ENCODE data around the gene KDM2B. TPM values are rescaled to one million over a fixed set of nuclear protein-coding genes. Genes with fewer than 3 reads are reported as not detected.

The KDM2B gene
- total RNA-seq, 1 donor from 2014 or later = 61.1 TPM

DNA sequence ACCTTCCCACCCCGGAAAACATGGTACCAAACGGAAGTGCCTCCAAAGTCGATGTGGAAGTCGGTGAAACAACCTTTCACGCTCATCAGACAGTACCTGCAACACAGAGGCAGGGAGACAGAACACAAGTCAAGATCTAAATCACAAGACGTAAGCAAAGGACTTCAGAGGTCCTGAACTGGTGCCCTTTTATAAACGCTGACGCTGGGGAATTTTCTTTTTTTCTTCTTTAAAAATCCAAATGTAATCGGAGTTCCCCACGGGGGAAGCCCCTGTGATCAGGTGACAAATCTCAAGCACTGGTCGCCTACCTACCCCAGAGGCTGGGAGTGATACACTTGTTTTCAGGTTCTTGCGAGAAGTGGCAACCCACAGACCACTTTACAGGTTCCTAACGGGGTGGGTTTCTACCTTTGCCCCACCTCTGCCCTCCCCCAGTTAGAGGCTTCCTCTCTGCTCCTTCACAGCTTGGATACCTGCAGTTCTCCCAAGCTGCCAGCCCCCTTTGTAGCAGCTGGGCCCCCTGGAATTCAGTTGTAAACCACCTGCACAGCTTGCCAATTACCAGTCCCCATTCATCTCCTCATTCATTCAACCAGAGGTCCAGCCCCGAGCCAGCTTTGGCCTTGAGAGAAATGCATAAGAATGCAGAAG lies 46.2 kb downstream of the KDM2B start:
- Mint-ChIP-seq H3K27ac (peak overlapping the region; percentile 47), H3K9me3 (no peaks in the 10 kb centered on the region), H3K4me1 (peaks cover 51% of the 10 kb centered on the region), H3K27me3 (ENCODE audit: low read depth) (no peaks in the 10 kb centered on the region), H3K4me3 (peak overlapping the region; percentile 69), H3K36me3 (peaks cover 11% of the 10 kb centered on the region)
- DNase-seq (ENCODE audit: low spot score in 2 of 2, unreplicated experiment in 2 of 2) = no peak
- TF ChIP-seq, protein P1, sequence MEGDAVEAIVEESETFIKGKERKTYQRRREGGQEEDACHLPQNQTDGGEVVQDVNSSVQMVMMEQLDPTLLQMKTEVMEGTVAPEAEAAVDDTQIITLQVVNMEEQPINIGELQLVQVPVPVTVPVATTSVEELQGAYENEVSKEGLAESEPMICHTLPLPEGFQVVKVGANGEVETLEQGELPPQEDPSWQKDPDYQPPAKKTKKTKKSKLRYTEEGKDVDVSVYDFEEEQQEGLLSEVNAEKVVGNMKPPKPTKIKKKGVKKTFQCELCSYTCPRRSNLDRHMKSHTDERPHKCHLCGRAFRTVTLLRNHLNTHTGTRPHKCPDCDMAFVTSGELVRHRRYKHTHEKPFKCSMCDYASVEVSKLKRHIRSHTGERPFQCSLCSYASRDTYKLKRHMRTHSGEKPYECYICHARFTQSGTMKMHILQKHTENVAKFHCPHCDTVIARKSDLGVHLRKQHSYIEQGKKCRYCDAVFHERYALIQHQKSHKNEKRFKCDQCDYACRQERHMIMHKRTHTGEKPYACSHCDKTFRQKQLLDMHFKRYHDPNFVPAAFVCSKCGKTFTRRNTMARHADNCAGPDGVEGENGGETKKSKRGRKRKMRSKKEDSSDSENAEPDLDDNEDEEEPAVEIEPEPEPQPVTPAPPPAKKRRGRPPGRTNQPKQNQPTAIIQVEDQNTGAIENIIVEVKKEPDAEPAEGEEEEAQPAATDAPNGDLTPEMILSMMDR (IDR thresholded peaks at IDR 0.05; ENCODE audit: unreplicated experiment) = no peak

DNA sequence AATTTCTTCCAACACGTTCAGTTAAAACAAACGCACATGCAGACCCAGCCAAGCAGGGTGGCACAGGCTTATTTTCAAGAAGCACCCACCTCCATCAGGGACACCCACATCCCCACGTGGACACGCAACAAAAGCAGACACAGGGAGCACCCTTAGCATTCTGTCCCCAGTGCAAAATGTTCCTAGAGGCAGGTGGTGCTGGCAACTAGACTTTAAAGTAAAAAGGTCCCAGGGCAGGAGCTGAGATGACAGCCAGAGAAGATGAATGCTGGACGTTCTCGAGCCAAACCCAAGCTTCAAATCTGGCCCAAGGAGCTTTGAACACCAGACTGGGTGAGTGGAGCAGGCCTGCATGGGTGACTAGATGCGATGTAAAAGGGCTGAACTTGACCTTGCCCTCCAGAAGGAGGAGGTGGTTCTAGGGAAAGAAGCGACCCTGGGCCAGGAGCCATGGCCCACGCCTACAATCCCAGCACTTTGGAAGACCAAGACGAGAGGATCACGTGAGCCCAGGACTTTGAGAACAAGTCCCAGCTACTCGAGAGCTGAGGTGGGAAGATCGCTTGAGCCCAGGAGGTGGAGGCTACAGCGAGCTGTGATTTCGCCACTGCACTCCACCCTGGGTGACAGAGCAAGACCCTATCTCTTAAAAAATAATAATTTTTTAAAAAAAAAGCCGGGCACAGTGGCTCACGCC lies 47.3 kb downstream of the KDM2B start:
- Mint-ChIP-seq H3K27me3 (ENCODE audit: low read depth) (no peaks in the 10 kb centered on the region), H3K27ac (peak overlapping the region; percentile 90), H3K9me3 (no peaks in the 10 kb centered on the region), H3K4me3 (no peak overlapping the region), H3K4me1 (peaks cover 49% of the 10 kb centered on the region), H3K36me3 (peaks cover 11% of the 10 kb centered on the region)
- DNase-seq (ENCODE audit: low spot score in 2 of 2, unreplicated experiment in 2 of 2) = no peak
- TF ChIP-seq, protein P1 (IDR thresholded peaks at IDR 0.05; ENCODE audit: unreplicated experiment) = no peak

DNA sequence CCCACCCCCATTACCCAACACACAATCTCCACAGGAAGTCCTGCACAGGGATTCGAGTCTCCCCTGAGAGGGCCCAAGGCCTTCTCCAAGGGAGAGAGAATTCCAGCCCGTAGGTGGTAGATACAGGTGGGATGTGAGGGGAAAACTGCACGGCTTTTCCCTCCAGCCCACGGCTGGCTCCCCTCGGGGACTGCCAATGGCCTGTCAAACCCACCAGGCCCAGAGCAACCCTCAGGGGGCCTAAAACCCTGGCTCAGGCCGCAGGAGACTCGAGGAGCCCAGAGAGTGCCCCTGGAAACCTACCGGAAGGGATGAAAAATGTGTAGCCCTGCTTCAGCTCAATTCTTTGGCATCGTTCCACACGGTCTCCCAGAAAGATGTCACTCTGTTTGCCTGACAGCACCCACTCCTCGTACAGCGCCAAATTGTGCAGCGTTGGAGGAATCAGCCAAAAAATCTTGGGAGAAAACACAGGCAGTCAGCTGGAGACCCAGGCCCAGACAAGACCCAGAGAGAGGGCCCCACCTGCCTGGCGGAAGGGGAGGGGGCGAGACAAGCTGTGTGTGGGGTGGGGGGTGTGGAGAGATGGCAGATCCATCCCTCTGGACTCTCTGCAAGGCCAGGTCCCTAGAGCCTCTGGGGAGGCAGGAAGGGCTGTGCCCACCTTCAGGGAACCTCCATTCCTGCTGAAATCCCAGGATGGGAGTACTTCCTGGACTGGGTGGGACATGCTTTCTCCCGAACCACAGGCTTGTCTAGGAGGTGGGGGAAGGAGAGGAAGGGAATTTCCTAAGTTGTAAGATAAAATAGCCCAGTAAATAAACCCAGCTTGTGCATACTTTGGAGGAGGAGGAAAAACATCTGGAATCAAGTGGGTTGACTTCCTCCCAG lies 48.1 kb downstream of the KDM2B start:
- Mint-ChIP-seq H3K4me1 (peaks cover 45% of the 10 kb centered on the region), H3K27ac (peak overlapping the region; percentile 90), H3K4me3 (no peak overlapping the region), H3K27me3 (ENCODE audit: low read depth) (no peaks in the 10 kb centered on the region), H3K9me3 (no peaks in the 10 kb centered on the region), H3K36me3 (peaks cover 11% of the 10 kb centered on the region)
- TF ChIP-seq, protein P1 (IDR thresholded peaks at IDR 0.05; ENCODE audit: unreplicated experiment) = no peak
- no peak for DNase-seq (ENCODE audit: low spot score in 2 of 2, unreplicated experiment in 2 of 2)

DNA sequence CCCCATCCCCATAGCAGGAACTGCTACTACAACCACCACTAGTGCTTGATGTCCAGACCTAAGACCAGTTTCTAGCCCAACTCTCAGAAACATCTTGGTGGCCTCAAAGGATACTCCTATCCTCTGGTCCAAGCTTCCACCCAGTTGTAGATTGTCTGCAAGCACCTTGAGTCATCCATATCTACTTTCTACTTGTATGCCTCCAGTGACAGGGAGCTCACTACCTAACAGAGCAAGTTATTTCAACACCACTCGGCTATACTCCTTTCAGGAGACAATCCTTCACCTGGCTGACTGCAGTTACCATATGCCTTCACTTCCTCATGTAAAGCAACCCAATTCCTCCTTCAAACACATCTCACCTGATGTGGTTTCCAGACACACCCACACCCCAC lies 49.5 kb downstream of the KDM2B start:
- Mint-ChIP-seq H3K4me1 (peaks cover 40% of the 10 kb centered on the region), H3K36me3 (peaks cover 11% of the 10 kb centered on the region), H3K27me3 (ENCODE audit: low read depth) (no peaks in the 10 kb centered on the region), H3K27ac (peak overlapping the region; percentile 7), H3K4me3 (no peak overlapping the region), H3K9me3 (no peaks in the 10 kb centered on the region)
- TF ChIP-seq, protein P1 (IDR thresholded peaks at IDR 0.05; ENCODE audit: unreplicated experiment) = no peak
- no peak for DNase-seq (ENCODE audit: low spot score in 2 of 2, unreplicated experiment in 2 of 2)

DNA sequence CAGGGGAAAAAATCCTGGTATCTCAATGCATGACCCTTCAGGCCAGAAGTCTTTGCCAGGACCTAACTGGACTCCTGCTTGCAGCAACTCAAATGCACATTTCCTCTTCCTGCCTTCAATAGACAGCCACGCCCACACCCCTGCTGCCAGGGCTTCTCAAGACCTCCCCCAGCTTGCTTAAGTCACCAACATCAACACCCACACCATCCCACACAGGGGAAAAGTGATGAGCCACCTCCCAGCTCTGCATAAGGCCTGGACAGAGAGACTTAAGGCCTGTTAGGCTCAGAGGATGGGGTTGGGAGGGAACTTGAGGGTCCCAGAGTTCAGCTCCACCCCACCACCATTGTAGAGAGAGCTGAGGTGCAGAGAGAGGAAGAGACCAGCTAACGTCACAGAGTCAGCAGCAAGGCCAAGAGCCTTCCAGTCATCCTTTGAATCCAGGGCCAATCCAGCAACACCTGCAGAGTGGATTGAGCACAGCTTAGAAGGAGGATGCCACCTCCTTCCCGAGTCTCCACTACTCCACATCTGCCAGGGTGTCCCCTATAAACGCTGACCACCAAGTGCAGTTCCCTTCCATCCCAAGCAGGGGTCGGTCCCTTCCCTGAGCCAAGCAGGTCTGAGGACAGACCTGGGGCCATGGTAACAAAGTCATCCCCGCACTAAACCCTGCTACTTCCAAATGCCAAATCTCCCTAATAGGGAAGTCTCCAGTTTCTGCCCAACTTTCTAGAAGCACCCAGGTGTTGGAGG lies 50.0 kb downstream of the KDM2B start:
- peaks cover 11% of the 10 kb centered on the region for H3K36me3 Mint-ChIP-seq
- DNase-seq (ENCODE audit: low spot score in 2 of 2, unreplicated experiment in 2 of 2) = no peak
- H3K4me3 Mint-ChIP-seq = no peak overlapping the region
- H3K4me1 Mint-ChIP-seq = peaks cover 34% of the 10 kb centered on the region
- H3K27ac Mint-ChIP-seq = peak overlapping the region; percentile 51
- no peaks in the 10 kb centered on the region for H3K9me3 Mint-ChIP-seq
- TF ChIP-seq, protein P1 (IDR thresholded peaks at IDR 0.05; ENCODE audit: unreplicated experiment) = no peak
- no peaks in the 10 kb centered on the region for H3K27me3 Mint-ChIP-seq (ENCODE audit: low read depth)
